Measurements from ENCODE around the gene ZNF579. TPM values are rescaled to one million over a fixed set of nuclear protein-coding genes. Genes with fewer than 3 reads are reported as not detected.
A peak's percentile ranks its signal among the peaks of the same experiment; 100 is the strongest.

Gene ZNF579
- total and polyA plus RNA-seq, 10 donors: 0.72 to 10.6 (median 5.7) TPM

GRCh38 chr19:55549500-55550320, 30.9 kb downstream of the ZNF579 start:
- Histone ChIP-seq H3K4me3 (no peak overlapping the region), H3K27ac (no peak overlapping the region), H3K9me3 (no peaks in the 10 kb centered on the region)

GRCh38 chr19:55546822-55547614, 33.6 kb downstream of the ZNF579 start:
- TF ChIP-seq POLR2A (IDR thresholded peaks at IDR 0.05): no peak
- no peak for TF ChIP-seq CTCF (IDR thresholded peaks at IDR 0.05 in 8 of 11, conservative IDR thresholded peaks at IDR 0.05 in 3 of 11)
- TF ChIP-seq POLR2AphosphoS5 (IDR thresholded peaks at IDR 0.05): no peak
- no peak overlapping the region for H3K4me3 ChIP-seq
- no peak for DNase-seq
- intact Hi-C loops (cut with DNase I; ENCODE audit: low total_unique reads): no loop called here
- 14 to 19% (median 18%) methylated on average over 13 to 17 of the region's 17 CpGs for WGBS, 5 donors
- peak overlapping the region in 1 of 8 donors; percentile 13 for H3K27ac ChIP-seq
- H3K36me3 ChIP-seq: no peaks in the 10 kb centered on the region
- H3K9me3 ChIP-seq: no peaks in the 10 kb centered on the region
- H3K27me3 ChIP-seq (replicated peaks in 1 of 7): peaks cover 0 to 76% (median 9%) of the 10 kb centered on the region in 7 donors
- H3K4me1 ChIP-seq: peaks cover 0 to 7% (median 0%) of the 10 kb centered on the region in 6 donors

More at GRCh38 chr19:55549500-55550320, 30.9 kb downstream of the ZNF579 start:
- Histone ChIP-seq H3K36me3 (no peaks in the 10 kb centered on the region), H3K27me3 (replicated peaks in 1 of 7) (peaks cover 0 to 78% (median 9%) of the 10 kb centered on the region in 7 donors), H3K4me1 (peaks cover 0 to 7% (median 0%) of the 10 kb centered on the region in 6 donors)
- no peak for TF ChIP-seq CTCF (IDR thresholded peaks at IDR 0.05 in 8 of 11, conservative IDR thresholded peaks at IDR 0.05 in 3 of 11)
- no peak for TF ChIP-seq POLR2A (IDR thresholded peaks at IDR 0.05)
- TF ChIP-seq POLR2AphosphoS5 (IDR thresholded peaks at IDR 0.05): no peak
- DNase-seq: no peak
- intact Hi-C loops (cut with DNase I; ENCODE audit: low total_unique reads): no loop called here
- 39 to 62% (median 52%) methylated on average over 17 to 36 of the region's 36 CpGs for WGBS, 5 donors

GRCh38 chr19:55546011-55546410, 34.6 kb downstream of the ZNF579 start:
- Histone ChIP-seq H3K4me1 (peaks cover 0 to 7% (median 0%) of the 10 kb centered on the region in 6 donors), H3K36me3 (no peaks in the 10 kb centered on the region), H3K27ac (no peak overlapping the region), H3K9me3 (no peaks in the 10 kb centered on the region), H3K27me3 (replicated peaks in 1 of 7) (peaks cover 0 to 70% (median 9%) of the 10 kb centered on the region in 7 donors), H3K4me3 (no peak overlapping the region)
- WGBS, 5 donors: 66 to 77% (median 69%) methylated on average over 11 of the region's 11 CpGs
- intact Hi-C loops (cut with DNase I; ENCODE audit: low total_unique reads): no loop called here
- TF ChIP-seq CTCF (IDR thresholded peaks at IDR 0.05 in 8 of 11, conservative IDR thresholded peaks at IDR 0.05 in 3 of 11) (no peak), POLR2A (IDR thresholded peaks at IDR 0.05) (no peak), POLR2AphosphoS5 (IDR thresholded peaks at IDR 0.05) (no peak)
- DNase-seq: no peak

- Histone ChIP-seq H3K4me1 (peaks cover 0 to 7% (median 0%) of the 10 kb centered on the region in 6 donors), H3K27ac (no peak within 1 kb of the TSS), H3K9me3 (no peaks in the 10 kb centered on the region), H3K36me3 (no peaks in the 10 kb centered on the region), H3K4me3 (no peak within 1 kb of the TSS), H3K27me3 (replicated peaks in 1 of 7) (peaks cover 0 to 73% (median 9%) of the 10 kb centered on the region in 7 donors)
- WGBS, 5 donors: 85 to 94% (median 89%) methylated on average over 10 of the region's 10 CpGs
- intact Hi-C loops (cut with DNase I; ENCODE audit: low total_unique reads): no loop called here
- TF ChIP-seq POLR2A (IDR thresholded peaks at IDR 0.05) (no peak), POLR2AphosphoS5 (IDR thresholded peaks at IDR 0.05) (no peak), CTCF (IDR thresholded peaks at IDR 0.05 in 8 of 11, conservative IDR thresholded peaks at IDR 0.05 in 3 of 11) (no peak)
- DNase-seq: no peak
Observed at GRCh38 chr19:55545443-55545842, 35.2 kb downstream of the ZNF579 start, which contains the start of gene SBK3. Gene SBK3 (minus strand): TSS chr19:55545543. CDS start chr19:55545543, 0 bp downstream.
